Breast epithelium (tissue), 3 donors: Measurements from ENCODE around the gene ROR2.

Experiments used
- CTCF ChIP-seq, 3 donors: fragments of 450-650 bp; IDR thresholded peaks; one replicate each; pipeline ENCODE4 v1.5.1; 2016 to 2017; ENCODE audit warnings: antibody characterized with exemption in 3 of 3, mild to moderate bottlenecking in 3 of 3, moderate library complexity in 3 of 3
- POLR2A ChIP-seq: fragments of 450-650 bp; IDR thresholded peaks from one replicate; pipeline ENCODE4 v1.6.1; 2016; ENCODE audit warnings: antibody characterized with exemption, mild to moderate bottlenecking, moderate library complexity

- TF ChIP-seq CTCF (IDR thresholded peaks at IDR 0.05) (no peak), POLR2A (no peak)
Measured at GRCh38 chr9:91746904-91747303, 203.1 kb downstream of the ROR2 start.
